GM21423 (cell line): ENCODE measurements around the gene AK2.
"Not testable (repeated sequence)": the region's sequence is repeated elsewhere in the genome, so short reads cannot be mapped to it uniquely, and the experiment has no call there.

Experiments used
- ATAC-seq: cut with Tn5 transposase; IDR thresholded peaks from one replicate; pipeline ENCODE4 v1.9.1; 2021; ENCODE audit warnings: mild to moderate bottlenecking, moderate library complexity; ENCODE audit not compliant: unreplicated experiment

AK2 gene

GRCh38 chr1:33036526-33037503 is at the start of gene AK2:
Gene AK2, minus strand, starts transcription at chr1:33036883. Its CDS starts 55 bp downstream, at chr1:33036828.
- peak; percentile 98 for ATAC-seq

GRCh38 chr1:33086384-33086850 is 49.7 kb upstream of the AK2 start:
- ATAC-seq = no peak

DNA sequence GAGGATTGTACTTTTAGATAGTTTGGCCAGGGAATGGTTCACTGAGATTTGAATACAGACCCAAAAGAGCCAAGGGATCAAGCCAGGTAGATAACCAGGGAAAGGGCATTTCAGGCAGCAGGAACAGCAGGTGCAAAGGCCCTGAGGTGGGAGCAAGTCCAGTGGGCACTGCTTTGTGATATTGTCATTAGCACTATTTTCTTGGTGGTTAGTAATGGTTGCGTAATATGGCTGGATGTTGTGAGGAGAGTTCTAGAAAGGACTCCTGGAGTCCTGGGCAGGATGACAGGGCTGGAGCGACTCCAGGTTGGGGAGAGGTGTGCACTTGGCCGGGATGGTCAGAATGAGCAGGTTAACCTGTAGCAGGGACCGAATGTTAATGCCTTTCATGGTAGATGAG is 48.6 kb upstream of the AK2 start:
- no peak for ATAC-seq

DNA sequence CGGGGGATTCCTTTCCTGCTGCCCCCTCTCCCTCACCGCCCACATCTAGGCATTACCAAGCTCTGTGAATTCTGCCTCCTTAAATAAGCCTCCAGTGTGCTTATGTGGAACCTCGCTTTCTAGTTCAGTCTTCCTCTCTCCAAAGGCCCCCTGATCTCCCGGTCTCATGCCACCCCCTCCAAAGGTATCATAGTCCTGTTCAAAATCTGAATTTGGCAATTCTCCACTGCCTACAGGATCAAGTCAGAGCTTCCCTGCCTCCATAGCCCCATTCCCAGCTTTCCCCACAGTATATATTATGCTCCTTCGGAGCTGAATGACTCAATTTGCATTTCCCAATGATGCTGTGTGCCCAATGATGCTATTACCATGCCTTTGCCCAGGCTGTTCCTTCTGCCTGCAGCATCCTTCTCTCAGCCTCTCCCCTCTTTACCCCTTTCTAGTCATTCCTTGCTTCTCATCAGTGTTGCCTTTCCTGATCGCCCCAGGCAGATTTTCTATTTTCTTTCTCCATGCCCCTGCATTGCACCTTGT is 46.0 kb upstream of the AK2 start:
- no peak for ATAC-seq

GRCh38 chr1:33081554-33082305 is 45.0 kb upstream of the AK2 start:
- no peak for ATAC-seq

DNA sequence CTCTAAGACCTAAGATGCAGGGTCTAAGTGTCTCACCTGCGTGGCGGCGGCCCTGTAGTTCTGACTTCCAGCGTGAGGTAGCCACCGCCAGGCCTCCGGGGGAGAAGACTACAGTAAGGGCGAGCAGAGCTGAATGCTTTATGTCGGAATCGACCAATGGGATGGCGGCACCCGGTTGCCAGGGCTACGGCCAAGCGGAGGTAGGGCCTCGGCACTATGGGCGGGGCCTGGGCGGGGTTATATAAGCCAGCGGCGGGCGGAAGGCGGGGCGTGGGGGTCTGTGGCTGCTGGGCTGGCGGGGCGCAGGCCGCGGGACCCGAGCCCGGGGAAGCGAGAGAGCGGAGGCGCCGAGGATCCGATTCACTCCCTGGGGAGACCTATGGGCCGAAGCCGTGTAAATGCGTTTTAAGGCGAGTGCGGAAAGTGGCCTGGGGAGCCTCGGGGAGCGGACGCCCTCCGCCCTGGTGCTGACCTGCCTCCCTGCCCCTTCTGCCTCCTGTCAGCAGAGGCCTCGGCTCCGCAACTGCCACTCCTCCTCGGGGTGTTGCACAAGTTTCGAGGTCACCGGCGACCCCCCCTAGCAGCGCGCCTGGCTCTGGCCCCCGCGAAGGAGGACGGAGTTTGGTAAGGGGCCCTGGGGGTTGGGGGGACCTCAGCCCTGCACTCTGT is 44.3 kb upstream of the AK2 start, which contains the start of gene AZIN2:
AZIN2 (plus strand) TSS at position 269 of the 669 bp plus-strand sequence. CDS start 1,097 bp downstream, outside the sequence.
- peak; percentile 93 for ATAC-seq

DNA sequence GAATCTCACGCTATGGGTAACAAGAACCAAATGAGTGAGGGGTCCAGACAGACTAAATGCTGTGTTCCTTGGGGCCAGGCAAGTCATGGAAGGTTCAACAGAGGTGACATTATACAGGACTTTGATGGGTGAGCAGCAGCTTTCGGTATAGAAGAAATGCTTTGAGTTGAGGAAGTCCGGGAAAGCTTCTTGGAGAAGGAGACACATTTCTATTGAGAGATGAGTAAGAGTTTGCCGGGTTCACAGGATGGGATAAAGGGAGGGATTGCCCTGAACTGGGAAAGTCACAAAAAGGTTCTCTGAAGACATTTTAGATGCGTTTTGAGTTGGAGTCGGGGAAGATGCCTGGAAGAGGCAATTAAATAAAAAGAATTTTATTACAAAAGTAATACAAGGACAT is 43.7 kb upstream of the AK2 start:
- ATAC-seq = no peak

DNA sequence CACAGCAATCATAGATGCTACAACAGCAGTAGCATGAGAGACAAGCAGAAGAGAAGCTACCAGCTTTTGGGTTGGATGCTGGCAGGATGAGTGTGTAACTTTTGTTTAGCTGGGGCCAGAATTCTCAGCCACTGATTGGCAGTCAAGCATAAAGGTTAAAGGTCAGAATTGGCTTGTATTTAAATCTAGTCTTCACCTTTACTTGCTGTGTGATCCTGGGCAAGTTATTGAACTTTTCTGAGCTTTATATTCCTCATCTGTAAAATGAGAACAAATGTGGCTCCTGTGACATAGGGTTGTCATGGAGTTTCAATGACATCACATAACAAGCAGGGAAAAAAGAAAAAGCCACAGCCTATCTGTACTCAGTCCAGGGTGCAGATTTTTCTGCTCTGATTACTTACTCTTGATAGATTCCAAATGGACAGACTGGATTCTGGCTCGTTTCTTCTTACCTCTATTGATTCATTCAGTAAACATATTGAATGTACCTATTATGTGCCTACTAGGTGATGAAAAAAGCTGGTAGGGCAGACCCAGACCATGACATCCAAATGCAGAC is 41.4 kb upstream of the AK2 start:
- ATAC-seq = no peak

DNA sequence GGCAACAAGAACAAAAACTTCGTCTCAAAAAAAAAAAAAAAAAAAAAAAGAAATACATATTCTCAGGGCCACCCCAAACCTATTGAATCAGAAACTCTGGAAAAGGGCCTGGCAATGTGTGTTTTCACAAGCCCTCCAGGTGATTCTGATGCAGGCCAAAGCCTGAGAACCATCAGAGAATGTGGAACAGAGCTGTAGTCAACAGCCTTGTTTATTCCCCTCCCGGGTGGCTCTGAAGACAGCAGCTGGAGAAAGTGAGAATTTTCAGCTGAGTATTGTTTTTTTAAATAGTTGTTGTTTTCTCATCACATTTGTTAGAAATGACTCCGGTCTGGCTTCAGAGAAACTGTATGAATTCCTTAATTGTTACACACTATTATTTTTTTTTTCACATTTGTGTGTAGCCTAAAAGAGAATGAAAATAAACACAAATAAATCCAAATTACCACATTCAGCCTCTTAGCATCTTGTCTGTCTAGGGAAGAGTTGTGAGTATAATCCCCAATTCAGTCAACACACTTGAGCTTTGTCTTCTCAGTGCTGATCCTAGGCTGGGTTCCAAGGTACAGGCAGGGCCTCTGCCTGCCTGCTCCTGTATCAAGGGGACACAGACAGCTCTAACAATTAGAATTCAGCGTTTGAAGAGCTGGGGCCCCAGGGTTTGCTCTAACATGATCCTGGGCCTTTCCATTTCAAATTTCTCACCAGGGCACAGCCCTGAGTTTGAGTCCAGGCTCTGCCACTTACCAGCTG is 37.7 kb upstream of the AK2 start:
- no peak for ATAC-seq

DNA sequence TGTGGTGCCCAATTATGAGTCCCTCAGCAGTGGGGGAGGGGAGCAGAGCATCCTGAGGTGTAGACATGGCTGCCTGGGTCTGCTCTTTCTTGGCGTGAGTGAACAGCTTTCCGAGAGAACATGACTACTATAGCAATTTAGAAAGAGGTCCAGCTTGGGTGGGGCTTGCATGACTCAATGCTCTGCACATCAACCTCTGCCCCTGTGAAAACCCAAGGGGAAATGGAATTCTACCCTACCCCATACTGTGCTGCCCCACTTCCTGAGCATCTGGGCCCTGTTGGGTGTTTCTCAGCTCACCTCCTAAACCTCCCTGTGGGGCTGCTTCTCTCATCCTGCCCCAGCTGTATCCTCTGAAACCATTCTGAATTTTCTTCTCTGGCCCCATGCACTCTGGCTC is 36.0 kb upstream of the AK2 start:
- no peak for ATAC-seq

DNA sequence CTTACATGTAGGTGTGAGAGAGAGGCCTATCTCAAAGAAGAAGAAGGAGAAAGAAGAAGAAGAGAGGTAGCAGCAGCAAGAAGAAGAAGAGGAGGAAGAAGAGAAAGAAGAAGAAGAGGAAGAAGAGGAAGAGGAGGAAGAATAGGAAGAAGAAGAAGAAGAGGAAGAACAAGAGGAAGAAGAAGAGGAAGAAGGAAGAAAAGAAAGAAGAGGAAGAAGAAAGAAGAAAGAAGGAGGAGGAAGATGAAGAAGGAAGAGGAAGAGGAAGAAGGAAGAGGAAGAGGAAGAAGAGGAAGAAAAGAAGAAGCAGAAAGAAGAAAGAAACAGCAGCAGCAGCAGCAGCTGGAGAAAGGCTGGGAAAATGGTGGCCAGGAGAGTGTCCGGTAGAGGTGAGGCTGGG is 33.9 kb upstream of the AK2 start:
- no peak for ATAC-seq

- not testable (repeated sequence) for ATAC-seq
Measured at GRCh38 chr1:33068108-33068507, 31.4 kb upstream of the AK2 start.

- ATAC-seq = not testable (repeated sequence)
Measured at GRCh38 chr1:33066477-33066876, 29.8 kb upstream of the AK2 start.

- no peak for ATAC-seq
Measured at GRCh38 chr1:33065301-33065700, 28.6 kb upstream of the AK2 start.

GRCh38 chr1:33064284-33064683 is 27.6 kb upstream of the AK2 start:
- ATAC-seq = not testable (repeated sequence)

GRCh38 chr1:33061834-33062233 is 25.2 kb upstream of the AK2 start:
- no peak for ATAC-seq

- ATAC-seq = no peak
Measured at GRCh38 chr1:33060579-33061083, 23.9 kb upstream of the AK2 start.

DNA sequence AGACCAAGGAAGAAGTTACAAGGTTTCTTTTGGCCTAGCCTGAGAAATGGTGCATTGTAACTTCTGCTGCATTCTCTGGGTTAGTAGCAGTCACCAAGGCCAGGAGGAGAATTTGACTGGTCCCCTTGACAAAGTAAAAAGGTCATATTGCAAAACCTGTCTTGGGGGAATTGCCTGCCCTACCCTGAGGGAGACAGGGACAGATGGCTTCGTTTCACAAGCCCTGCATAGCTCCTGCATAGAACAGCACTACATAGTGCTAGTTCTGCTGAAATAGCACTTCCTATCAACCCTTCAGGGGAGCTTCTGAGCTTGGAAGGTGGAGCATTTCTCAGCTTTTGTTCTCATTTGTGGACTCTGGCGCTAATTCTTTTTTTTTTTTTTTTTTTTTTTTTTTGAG is 20.4 kb upstream of the AK2 start:
- no peak for ATAC-seq

DNA sequence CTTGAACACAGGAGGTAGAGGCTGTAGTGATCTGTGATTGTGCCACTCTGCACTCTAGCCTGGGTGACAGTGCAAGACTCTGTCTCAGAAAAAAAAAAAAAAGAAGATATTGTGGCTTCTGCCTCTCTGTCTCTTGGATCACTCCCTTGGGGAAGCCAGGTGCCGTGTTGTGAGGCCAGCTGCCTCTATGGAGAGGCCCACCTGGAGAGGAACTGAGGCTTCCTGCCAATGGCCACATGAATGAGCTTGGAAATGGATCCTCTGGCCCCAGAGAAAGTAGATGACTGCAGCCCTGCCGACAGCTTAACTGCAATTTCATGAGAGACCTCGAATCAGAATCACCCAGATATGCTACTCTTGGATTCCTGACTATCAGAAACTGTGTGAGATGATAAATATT is 19.7 kb upstream of the AK2 start:
- ATAC-seq = no peak
